K562 (cell line): ENCODE data around the gene REC8. TPM values are rescaled to one million over a fixed set of nuclear protein-coding genes. Genes with fewer than 3 reads are reported as not detected.

ENCODE experiments used
- CHD7 ChIP-seq: fragments of 200-600 bp; sonication (generic); IDR thresholded peaks from one replicate; pipeline ENCODE4 v1.6.1; 2012; ENCODE audit warnings: mild to moderate bottlenecking, low read depth, low read length, inconsistent platforms
- DIDO1 ChIP-seq: fragments of 450-650 bp; IDR thresholded peaks from 2 replicates; pipeline ENCODE4 v1.6.1; 2016; ENCODE audit warnings: low read depth, missing biosample characterization, missing genetic modification characterization
- HDAC8 ChIP-seq: fragments of 450-650 bp; IDR thresholded peaks from 2 replicates; pipeline ENCODE4 v1.6.1; 2016; ENCODE audit warnings: mild to moderate bottlenecking, missing genetic modification characterization, moderate library complexity, missing compliant biosample characterization
- POLR2G ChIP-seq: fragments of 200-400 bp; formaldehyde crosslinking; IDR thresholded peaks from 2 replicates; pipeline ENCODE4 v1.6.1; 2017; ENCODE audit warnings: low read depth, mild to moderate bottlenecking, antibody characterized with exemption, low read length, moderate library complexity
- RBFOX2 ChIP-seq: fragments of 200-400 bp; formaldehyde crosslinking; IDR thresholded peaks from 2 replicates; pipeline ENCODE4 v1.6.1; 2017; ENCODE audit warnings: low read depth, mild to moderate bottlenecking, low read length, moderate library complexity
- ZBED1 ChIP-seq: IDR thresholded peaks from 2 replicates; pipeline ENCODE4 v1.6.1; 2014
- ZNF316 ChIP-seq: fragments of 450-650 bp; IDR thresholded peaks from 2 replicates; pipeline ENCODE4 v1.6.1; 2016
- ZNF431 ChIP-seq: sonication (generic); formaldehyde crosslinking; IDR thresholded peaks from 2 replicates; pipeline ENCODE4 v1.8.0; 2022; ENCODE audit warnings: mild to moderate bottlenecking, missing genetic modification reagents
- ZZZ3 ChIP-seq: fragments of 450-650 bp; IDR thresholded peaks from 2 replicates; pipeline ENCODE4 v1.6.1; 2016; ENCODE audit warnings: antibody characterized with exemption, mild to moderate bottlenecking, moderate library complexity
- polyA plus RNA-seq, 8 experiments: library from polyadenylated mRNA; depleted of rRNA in 4 of 8; stranded (reverse) in 5 of 8; unstranded in 3 of 8; fragments of >200 nt; fragmentation: Nextera tagmentation in 2 of 8; fragmentation: Illumina TruSeq in 1 of 8; extraction: Ambion mirVana in 2 of 8; extraction: Trizol in 1 of 8; gene quantifications; 2 replicates each; pipeline versions ENCODE4 v1.2.1 to v1.2.3, GENCODE V29; 2011 to 2014; ENCODE audit warnings: inconsistent platforms in 1 of 8, missing spikeins in 1 of 8
- total RNA-seq, 7 experiments: library from RNA; depleted of rRNA in 6 of 7; stranded (reverse); fragments of >200 nt in 6 of 7; fragmentation: Illumina TruSeq in 2 of 7; extraction: Trizol in 2 of 7; gene quantifications; 2 replicates each; pipeline versions ENCODE4 v1.2.1 to v1.2.3, GENCODE V29; 2011 to 2021; ENCODE audit warnings: low replicate concordance in 1 of 7

Gene REC8
- total and polyA plus RNA-seq, 9 of the 15 experiments (the other 6 are each of a cell fraction or from before 2014, with no cell fraction given): 0.11 to 2.5 (median 0.85) TPM

DNA sequence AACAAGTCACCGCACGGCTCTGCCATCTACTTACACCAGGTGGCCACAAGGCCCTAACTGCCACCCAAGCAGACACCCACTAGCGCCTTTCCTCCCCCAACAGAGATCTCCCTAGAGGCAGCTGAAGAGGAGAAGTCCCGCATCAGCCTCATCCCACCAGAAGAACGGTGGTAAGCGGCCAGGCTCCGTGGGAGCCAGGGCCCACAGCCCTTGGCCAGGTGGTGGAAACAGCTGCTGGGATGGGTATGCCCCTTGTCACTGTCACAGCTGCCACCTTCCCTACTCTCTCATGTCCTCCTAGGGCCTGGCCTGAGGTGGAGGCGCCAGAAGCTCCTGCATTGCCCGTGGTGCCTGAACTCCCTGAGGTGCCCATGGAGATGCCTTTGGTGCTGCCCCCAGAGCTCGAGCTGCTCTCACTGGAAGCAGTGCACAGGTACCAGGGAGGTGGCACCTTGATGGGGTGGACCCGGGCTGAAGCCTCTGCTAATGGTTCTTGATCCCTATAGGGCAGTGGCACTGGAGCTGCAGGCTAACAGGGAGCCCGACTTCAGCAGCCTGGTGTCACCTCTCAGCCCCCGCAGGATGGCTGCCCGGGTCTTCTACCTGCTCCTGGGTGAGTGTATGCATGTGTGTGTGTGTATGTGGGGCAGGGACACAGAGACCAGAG is 7.5 kb downstream of the REC8 start (continued):
- TF ChIP-seq CHD7 (no peak), ZNF431 (CRISPR knock-in tag) (no peak), DIDO1 (tag) (no peak), ZZZ3 (no peak), ZBED1 (no peak), RBFOX2 (peak; percentile 41), POLR2G (0 out of 2 replicates have a peak, but pooled peaks have one; percentile 45), HDAC8 (no peak), ZNF316 (no peak)
